Endothelial cell of umbilical vein (primary cell): ENCODE measurements around the gene RARA. TPM values are rescaled to one million over a fixed set of nuclear protein-coding genes. Genes with fewer than 3 reads are reported as not detected.

Experiments
- BruUV-seq: library from RNA; stranded (reverse); fragments of 400-500 nt; replicated peaks from 2 replicates; lab custom pipeline; 2021; lab: Mats Ljungman, UMichigan
- CTCF ChIA-PET: fragments of 300-600, 350-600 bp; sonication (Branson Sonifier 250); formaldehyde crosslinking; loops from one replicate; lab custom pipeline; 2021; ENCODE audit warnings: antibody characterized with exemption, inconsistent platforms; lab: Charles Lee
- POLR2A ChIA-PET: fragments of 300-600, 350-600 bp; sonication (Branson Sonifier 250); formaldehyde crosslinking; loops from one replicate; lab custom pipeline; 2021; ENCODE audit warnings: antibody characterized with exemption, inconsistent platforms; lab: Charles Lee
- DNase-seq: peaks from one replicate; pipeline ENCODE4 v3.0.0-alpha.2; 2011; ENCODE audit warnings: low read depth, low spot score
- FAIRE-seq: peaks from 2 replicates; lab custom pipeline; 2011; peaks lifted over from hg19 to GRCh38; lab: Jason Lieb, UNC
- H2AFZ ChIP-seq: 2 replicates; pipeline ENCODE4 v1.6.0; 2012; ENCODE audit warnings: low read depth, low read length, control low read depth, inconsistent platforms
- H3K27ac ChIP-seq: 2 replicates; pipeline ENCODE4 v1.5.1; 2011; ENCODE audit warnings: low read depth, mild to moderate bottlenecking, control low read depth, low read length, moderate library complexity; ENCODE audit not compliant: insufficient read depth
- H3K27me3 ChIP-seq, 2 experiments: 2 replicates each; pipeline versions ENCODE4 v1.6.0 to v1.6.1; 2011; ENCODE audit warnings: low read length in 2 of 2, mixed read lengths in 1 of 2; ENCODE audit not compliant: control insufficient read depth in 2 of 2, insufficient read depth in 2 of 2
- H3K36me3 ChIP-seq, 2 experiments: 2 replicates in 1 of 2; 3 replicates in 1 of 2; pipeline ENCODE4 v1.5.1; 2011; ENCODE audit warnings: low read length in 2 of 2, mild to moderate bottlenecking in 1 of 2, moderate library complexity in 1 of 2; ENCODE audit not compliant: control insufficient read depth in 2 of 2, insufficient read depth in 2 of 2; ENCODE audit errors: extremely low read depth in 1 of 2
- H3K4me1 ChIP-seq: 3 replicates; pipeline ENCODE4 v1.5.1; 2011; ENCODE audit warnings: mild to moderate bottlenecking, low read length; ENCODE audit not compliant: control insufficient read depth, insufficient read depth; ENCODE audit errors: extremely low read depth
- H3K4me2 ChIP-seq: 2 replicates; pipeline ENCODE4 v1.6.1; 2011; ENCODE audit warnings: low read length, control low read depth, mixed read lengths; ENCODE audit not compliant: insufficient read depth
- H3K4me3 ChIP-seq, 3 experiments: fragments of 200-600 bp in 1 of 3; sonication (generic), shearing (Covaris generic) in 1 of 3; replicated peaks in 1 of 3; 2 replicates each; pipeline ENCODE4 v1.5.1; 2011 to 2016; ENCODE audit warnings: control low read depth in 3 of 3, low read length in 3 of 3, mild to moderate bottlenecking in 2 of 3, inconsistent platforms in 1 of 3, low read depth in 1 of 3, moderate library complexity in 1 of 3; ENCODE audit not compliant: insufficient read depth in 1 of 3
- H3K79me2 ChIP-seq: 2 replicates; pipeline ENCODE4 v1.6.0; 2012; ENCODE audit warnings: low read length, inconsistent platforms; ENCODE audit not compliant: control insufficient read depth, insufficient read depth
- H3K9ac ChIP-seq: replicated peaks from 2 replicates; pipeline ENCODE3; 2011; ENCODE audit warnings: low read length, control low read depth; ENCODE audit not compliant: insufficient read depth; ENCODE audit errors: extremely low read depth
- H3K9me1 ChIP-seq: replicated peaks from 3 replicates; pipeline ENCODE4 v1.6.0; 2011; ENCODE audit warnings: mild to moderate bottlenecking, low read length; ENCODE audit not compliant: control insufficient read depth, insufficient read depth; ENCODE audit errors: extremely low read depth
- H3K9me3 ChIP-seq: replicated peaks from 2 replicates; pipeline ENCODE4 v1.5.1; 2012; ENCODE audit warnings: low read length, inconsistent platforms; ENCODE audit not compliant: control insufficient read depth, insufficient read depth
- H4K20me1 ChIP-seq: replicated peaks from 2 replicates; pipeline ENCODE3; 2011; ENCODE audit warnings: mild to moderate bottlenecking, low read length; ENCODE audit not compliant: control insufficient read depth, insufficient read depth; ENCODE audit errors: extremely low read depth
- CTCF ChIP-seq, 2 donors: IDR thresholded peaks; 1 replicate in 1 of 2; 2 replicates in 1 of 2; pipeline ENCODE4 v1.5.1; 2011; ENCODE audit warnings: low read length in 2 of 2, mild to moderate bottlenecking in 2 of 2, moderate library complexity in 2 of 2, control low read depth in 1 of 2, inconsistent platforms in 1 of 2, low read depth in 1 of 2; ENCODE audit not compliant: insufficient read depth in 1 of 2; ENCODE audit errors: extremely low read depth in 1 of 2
- EZH2 ChIP-seq: IDR thresholded peaks from 2 replicates; pipeline ENCODE4 v1.6.1; 2012; ENCODE audit warnings: borderline replicate concordance, low read depth, mild to moderate bottlenecking, moderate library complexity, low read length, inconsistent platforms; ENCODE audit not compliant: severe bottlenecking
- FOS ChIP-seq: IDR thresholded peaks from 2 replicates; pipeline ENCODE4 v1.6.1; 2011; ENCODE audit warnings: mild to moderate bottlenecking, low read length, moderate library complexity, borderline replicate concordance; ENCODE audit not compliant: insufficient read depth
- JUN ChIP-seq: IDR thresholded peaks from 2 replicates; pipeline ENCODE4 v1.6.1; 2011; ENCODE audit warnings: borderline replicate concordance, low read depth; ENCODE audit not compliant: insufficient read length, insufficient read depth
- POLR2A ChIP-seq: IDR thresholded peaks from 2 replicates; pipeline ENCODE4 v1.6.1; 2012; ENCODE audit warnings: low read depth, mild to moderate bottlenecking, control low read depth, low read length
- dilution Hi-C: fragments of 300-500 bp; cut with MboI; formaldehyde crosslinking; loops from one replicate; pipeline ENCODE4 v1.15.0; 2019; ENCODE audit warnings: low sequenced_read_pairs; ENCODE audit not compliant: extremely low pct_ligation_motif_present
- intact Hi-C: fragments of 100-400 bp; cut with micrococcal nuclease; formaldehyde crosslinking; loops from one replicate; pipeline ENCODE4 v1.10.0; 2022
- polyA plus RNA-seq, 4 experiments: library from polyadenylated mRNA; depleted of rRNA in 3 of 4; stranded (reverse) in 3 of 4; unstranded in 1 of 4; fragments of >200 nt; gene quantifications; 2 replicates each; pipeline versions ENCODE4 v1.2.1 to v1.2.3, GENCODE V29; 2011 to 2012; ENCODE audit warnings: missing spikeins in 1 of 4
- total RNA-seq: library from RNA; stranded (reverse); gene quantifications from 2 replicates; pipeline ENCODE4 v1.2.3, GENCODE V29; 2021

RARA gene
- total and polyA plus RNA-seq, 2 donors (not counting 3 experiments of a cell fraction or from before 2014, with no cell fraction given): 11.9 to 37.8 TPM

GRCh38 chr17:40355804-40356758 lies 47.1 kb downstream of the RARA start:
- no peaks in the 10 kb centered on the region for H3K27me3 ChIP-seq
- dilution Hi-C loops (no loop called here), intact Hi-C loops (loop anchor here (1.0 kb wide), 3 partner anchors 42 to 154 kb away; no protein-coding TSS in a partner anchor)
- H3K27ac ChIP-seq: no peak overlapping the region
- H3K9me1 ChIP-seq: no peaks in the 10 kb centered on the region
- FAIRE-seq (no peak), DNase-seq (no peak)
- H3K4me2 ChIP-seq: no peak overlapping the region
- no peak overlapping the region for H3K9ac ChIP-seq
- no peaks in the 10 kb centered on the region for H3K79me2 ChIP-seq
- CTCF ChIA-PET: interaction anchor here (1.6 to 18.3 kb wide), 8 partner anchors 12 to 177 kb away, joined by 6 to 530 read pairs (median 34); partner anchors contain the start of gene RARA
- no peaks in the 10 kb centered on the region for H4K20me1 ChIP-seq
- TF ChIP-seq CTCF (IDR thresholded peaks at IDR 0.05; ENCODE audit: extremely low read depth in 1 of 2, insufficient read depth in 1 of 2, low read depth in 1 of 2, low read length in 2 of 2) (no peak), FOS (no peak), EZH2 (no peak), JUN (no peak), POLR2A (no peak)
- H3K4me1 ChIP-seq: peaks cover 4% of the 10 kb centered on the region
- H3K4me3 ChIP-seq: no peak overlapping the region
- POLR2A ChIA-PET: interaction anchor here (1.8 kb wide), 1 partner anchor 53 kb away, joined by 10 read pairs; no protein-coding TSS in a partner anchor
- peaks cover 6 to 35% of the 10 kb centered on the region in 2 experiments for H3K36me3 ChIP-seq
- no peaks in the 10 kb centered on the region for H3K9me3 ChIP-seq
- no peak overlapping the region for H2AFZ ChIP-seq
- BruUV-seq: no TSS peak
